Stimulated activated CD4-positive, alpha-beta T cell treated with anti-CD3 and anti-CD28 coated beads, Interleukin-12 subunit alpha, Interleukin-12 subunit beta, amount 100 ng/mL, for 48 hours (primary cell): ENCODE measurements around the gene SPAG17.

Experiments used
- DNase-seq, 3 donors: peaks; one replicate each; pipeline ENCODE4 v3.0.0-alpha.2; 2020; ENCODE audit warnings: low read depth in 2 of 3, low spot score in 1 of 3

SPAG17 gene

GRCh38 chr1:117911051-117911450 is 274.0 kb downstream of the SPAG17 start:
- DNase-seq, result no peak

- DNase-seq, result no peak
Observed at GRCh38 chr1:117905019-117905418, 280.0 kb downstream of the SPAG17 start.

- no peak for DNase-seq
Observed at GRCh38 chr1:117904485-117904884, 280.5 kb downstream of the SPAG17 start.
